B cell (primary cell): ENCODE measurements around the gene RPL41. TPM values are rescaled to one million over a fixed set of nuclear protein-coding genes. Genes with fewer than 3 reads are reported as not detected.

ENCODE experiments used
- ATAC-seq: fragments of 200-7000 bp; cut with Tn5 transposase; one replicate; pipeline ENCODE4 v1.10.0; 2021; ENCODE audit warnings: low read depth, mild to moderate bottlenecking, moderate number of reproducible peaks, moderate library complexity
- CTCF ChIA-PET: fragments of 350-600 bp; sonication (Branson Sonifier 250); formaldehyde crosslinking; loops from one replicate; lab custom pipeline; 2021; ENCODE audit warnings: antibody characterized with exemption, inconsistent platforms; lab: Charles Lee
- POLR2A ChIA-PET: fragments of 350-600 bp; sonication (Branson Sonifier 250); formaldehyde crosslinking; loops from one replicate; lab custom pipeline; 2021; ENCODE audit warnings: antibody characterized with exemption; lab: Charles Lee
- DNase-seq: peaks from one replicate; pipeline ENCODE4 v3.0.0; 2013
- H2AFZ ChIP-seq: 2 replicates; pipeline ENCODE4 v1.6.1; 2012; ENCODE audit warnings: mild to moderate bottlenecking, low read depth, low read length; ENCODE audit not compliant: insufficient read depth, poor library complexity, severe bottlenecking
- H3K27ac ChIP-seq, 2 donors: 1 replicate in 1 of 2; 2 replicates in 1 of 2; pipeline ENCODE4 v1.5.1; 2012 to 2013; ENCODE audit warnings: low read length in 2 of 2, mild to moderate bottlenecking in 2 of 2, moderate library complexity in 1 of 2
- H3K27me3 ChIP-seq, 4 experiments: fragments of 200-600 bp in 1 of 4; sonication (generic) in 1 of 4; replicated peaks in 1 of 4; 1 replicate in 2 of 4; 2 replicates in 2 of 4; pipeline versions ENCODE4 v1.6.1 to v1.7.0; 2013 to 2016; ENCODE audit warnings: low read length in 3 of 4, mild to moderate bottlenecking in 2 of 4, mixed read lengths in 1 of 4, moderate library complexity in 1 of 4; ENCODE audit not compliant: insufficient read depth in 4 of 4, control insufficient read depth in 3 of 4; ENCODE audit errors: control extremely low read depth in 1 of 4
- H3K36me3 ChIP-seq, 2 experiments: replicated peaks in 1 of 2; 1 replicate in 1 of 2; 2 replicates in 1 of 2; pipeline versions ENCODE4 v1.6.1 to v1.7.1; 2013; ENCODE audit warnings: low read length in 1 of 2; ENCODE audit not compliant: insufficient read depth in 2 of 2, control insufficient read depth in 1 of 2; ENCODE audit errors: control extremely low read depth in 1 of 2, extremely low read depth in 1 of 2
- H3K4me1 ChIP-seq, 2 donors: fragments of 200-600 bp in 1 of 2; sonication (generic) in 1 of 2; 1 replicate in 1 of 2; 2 replicates in 1 of 2; pipeline versions ENCODE4 v1.5.1 to v1.6.1; 2013 to 2017; ENCODE audit warnings: low read length in 2 of 2; ENCODE audit not compliant: control insufficient read depth in 2 of 2, insufficient read depth in 2 of 2
- H3K4me2 ChIP-seq: replicated peaks from 2 replicates; pipeline ENCODE3; 2012; ENCODE audit warnings: mild to moderate bottlenecking, low read depth, low read length; ENCODE audit not compliant: poor library complexity, severe bottlenecking
- H3K4me3 ChIP-seq, 5 experiments: fragments of 200-600 bp in 1 of 5; sonication (generic) in 1 of 5; 1 replicate in 3 of 5; 2 replicates in 2 of 5; pipeline versions ENCODE4 v1.5.1 to v1.7.0; 2011 to 2016; ENCODE audit warnings: low read length in 4 of 5, mild to moderate bottlenecking in 4 of 5, low read depth in 2 of 5, control low read depth in 1 of 5, moderate library complexity in 1 of 5; ENCODE audit not compliant: insufficient read depth in 1 of 5; ENCODE audit errors: control extremely low read depth in 1 of 5, extremely low read depth in 1 of 5
- H3K79me2 ChIP-seq: fragments of 200-600 bp; sonication (generic); one replicate; pipeline ENCODE4 v1.6.0; 2016; ENCODE audit warnings: low read length; ENCODE audit not compliant: control insufficient read depth, insufficient read depth
- H3K9ac ChIP-seq: fragments of 200-600 bp; sonication (generic); 2 replicates; pipeline ENCODE4 v1.6.1; 2017; ENCODE audit warnings: mild to moderate bottlenecking, low read length, moderate library complexity
- H3K9me3 ChIP-seq, 3 donors: one replicate each; pipeline versions ENCODE4 v1.6.1 to v1.7.1; 2013; ENCODE audit warnings: low read length in 2 of 3; ENCODE audit not compliant: control insufficient read depth in 2 of 3, insufficient read depth in 1 of 3; ENCODE audit errors: control extremely low read depth in 1 of 3
- H4K20me1 ChIP-seq: 2 replicates; pipeline ENCODE4 v1.6.0; 2012; ENCODE audit warnings: mild to moderate bottlenecking, low read length; ENCODE audit not compliant: insufficient read depth, control insufficient read depth, poor library complexity, severe bottlenecking
- H3K27ac Mint-ChIP-seq: one replicate; pipeline ENCODE4 v1.8.0; 2021; ENCODE audit warnings: mixed read lengths
- H3K27me3 Mint-ChIP-seq: one replicate; pipeline ENCODE4 v1.8.0; 2021; ENCODE audit warnings: mixed read lengths
- H3K4me1 Mint-ChIP-seq: one replicate; pipeline ENCODE4 v1.8.0; 2021; ENCODE audit warnings: mixed read lengths
- H3K4me3 Mint-ChIP-seq: one replicate; pipeline ENCODE4 v1.8.0; 2021; ENCODE audit warnings: mixed read lengths
- H3K9me3 Mint-ChIP-seq: one replicate; pipeline ENCODE4 v1.8.0; 2022; ENCODE audit warnings: mixed read lengths; ENCODE audit not compliant: insufficient read depth
- CTCF ChIP-seq: fragments of 200-600 bp; IDR thresholded peaks from one replicate; pipeline ENCODE4 v1.8.0; 2022; ENCODE audit warnings: antibody characterized with exemption, mild to moderate bottlenecking
- EZH2 ChIP-seq: IDR thresholded peaks from 2 replicates; pipeline ENCODE4 v1.6.1; 2012; ENCODE audit warnings: borderline replicate concordance, low read depth, mild to moderate bottlenecking, moderate library complexity, low read length; ENCODE audit not compliant: insufficient read depth, poor library complexity, severe bottlenecking
- WGBS: methylation state at CpG from one replicate; pipeline ENCODE4 v1.1.5; 2013; ENCODE audit warnings: missing lambda C conversion rate; ENCODE audit not compliant: insufficient coverage; 5-methylcytosine and 5-hydroxymethylcytosine counted together
- intact Hi-C: fragments of 100-400 bp; cut with micrococcal nuclease; formaldehyde crosslinking; loops from one replicate; pipeline ENCODE4 v1.10.0; 2022
- polyA plus RNA-seq: library from polyadenylated mRNA; depleted of rRNA; stranded (reverse); fragments of >200 nt; gene quantifications from 2 replicates; pipeline ENCODE4 v1.2.3, GENCODE V29; 2012
- total RNA-seq, 2 donors: library from RNA; stranded (reverse); fragments of 120-200 nt in 1 of 2; gene quantifications; 1 replicate in 1 of 2; 2 replicates in 1 of 2; pipeline versions ENCODE4 v1.2.3 to v1.2.4, GENCODE V29; 2013 to 2022

Gene RPL41
- total and polyA plus RNA-seq, 2 donors (not counting 1 experiment from before 2014, with no cell fraction given) = 4,738 to 10,371 TPM

DNA sequence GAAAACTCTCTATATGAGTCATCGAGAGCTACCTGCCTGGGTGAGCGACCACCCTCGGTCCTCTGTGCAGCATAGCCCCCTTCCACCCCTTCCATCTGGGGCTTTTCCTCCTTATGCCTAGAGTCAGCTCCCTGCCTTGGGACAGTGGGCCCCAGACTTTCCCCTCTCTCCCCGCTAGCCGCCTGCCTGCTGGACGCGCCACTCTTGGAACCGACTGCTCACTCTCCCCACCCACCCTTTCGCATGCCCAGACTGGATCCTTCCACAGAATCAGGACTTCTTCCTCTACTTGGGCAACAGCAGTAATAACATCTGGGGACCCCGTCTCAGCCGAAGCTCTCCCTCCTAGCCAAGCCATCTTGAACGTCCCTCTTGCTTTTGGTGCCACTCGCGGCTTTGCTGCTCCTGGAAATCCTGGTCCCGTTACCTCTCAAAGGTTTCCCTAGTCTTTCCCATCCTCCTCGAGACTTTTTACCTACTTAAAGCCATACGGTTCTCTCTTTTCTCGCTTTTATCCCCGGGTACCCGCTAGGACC lies 12.3 kb downstream of the RPL41 start:
- Histone ChIP-seq H3K79me2 (peaks cover 54% of the 10 kb centered on the region), H3K27ac (peak overlapping the region; percentile 60 to 64), H3K4me1 (peaks cover 46 to 54% of the 10 kb centered on the region in 2 donors), H2AFZ (peak overlapping the region; percentile 78), H3K9me3 (no peaks in the 10 kb centered on the region), H3K36me3 (peaks cover 3 to 35% of the 10 kb centered on the region in 2 experiments), H3K4me2 (peak overlapping the region; percentile 96), H3K4me3 (peak overlapping the region; percentile 88 to 95 (median 92)), H4K20me1 (peaks cover 30% of the 10 kb centered on the region), H3K27me3 (no peaks in the 10 kb centered on the region), H3K9ac (peak overlapping the region; percentile 92)
- no peak for DNase-seq
- Mint-ChIP-seq H3K27me3 (no peaks in the 10 kb centered on the region), H3K4me1 (peaks cover 67% of the 10 kb centered on the region), H3K27ac (peak overlapping the region; percentile 98), H3K4me3 (peak overlapping the region; percentile 100), H3K9me3 (no peaks in the 10 kb centered on the region)
- ChIA-PET CTCF (interaction anchor here (0.5 to 13.8 kb wide), 13 partner anchors 9 to 166 kb away, joined by 3 to 247 read pairs (median 9); partner anchors contain the start of genes MYL6, MYL6B, RNF41 and RPL41), POLR2A (interaction anchor here (0.6 to 5.7 kb wide), 10 partner anchors 11 to 384 kb away, joined by 3 to 49 read pairs (median 8); partner anchors contain the start of genes MYL6, MYL6B, PA2G4 and RNF41)
- WGBS = 1% methylated on average over 18 of the region's 20 CpGs
- TF ChIP-seq EZH2 (no peak), CTCF (no peak)
- ATAC-seq = no peak
- intact Hi-C loops = loop anchor here (1.0 to 5.0 kb wide), 2 partner anchors 131 to 232 kb away; partner anchors contain the start of genes STAT2 and SUOX
